VCaP (cell line): ENCODE results near the gene METTL5.

ENCODE experiments used
- H3K27ac ChIP-seq: fragments of 450-650 bp; 2 replicates; pipeline ENCODE4 v1.5.1; 2017
- CTCF ChIP-seq: fragments of 450-650 bp; conservative IDR thresholded peaks from 2 replicates; pipeline ENCODE4 v1.5.1; 2017; ENCODE audit warnings: mild to moderate bottlenecking, moderate library complexity

METTL5 gene

DNA sequence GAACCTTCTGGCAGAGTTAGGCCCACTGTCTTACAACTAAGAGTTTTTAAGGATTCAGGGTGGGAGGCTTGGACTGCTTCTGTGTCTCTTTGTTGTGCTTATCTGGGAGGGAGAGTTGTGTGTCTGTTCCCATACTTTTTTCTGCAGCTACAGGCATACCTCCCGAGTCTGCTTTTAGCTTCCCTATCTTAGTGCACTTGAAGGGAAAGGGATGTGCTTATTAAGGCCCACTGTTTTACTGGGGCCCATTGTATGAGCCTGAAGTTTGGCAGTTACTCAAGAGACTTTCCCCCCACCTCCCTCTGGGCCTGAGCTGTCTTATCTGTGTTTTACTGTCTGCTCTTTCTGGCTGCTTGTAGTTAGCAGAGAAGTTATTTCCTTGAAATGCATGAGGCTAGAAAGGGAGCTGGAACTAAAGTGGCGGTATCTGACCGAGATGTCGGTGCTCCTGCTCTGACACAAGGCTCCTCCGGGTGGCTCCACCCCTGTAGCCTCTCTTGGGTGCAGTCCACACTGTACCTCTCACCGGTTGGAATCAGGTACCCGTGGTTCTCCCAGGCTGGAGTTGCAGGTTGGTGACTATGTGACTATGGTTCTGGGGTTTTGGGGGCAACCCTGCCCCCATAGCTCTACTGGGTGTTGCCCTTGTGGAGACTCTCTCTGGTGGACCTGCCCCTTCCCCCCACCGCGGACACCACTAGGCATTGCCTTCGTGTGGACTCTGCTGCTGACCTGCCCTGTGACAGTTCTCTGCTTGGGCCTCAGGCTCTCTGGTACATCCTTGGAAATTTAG is 15.4 kb upstream of the METTL5 start:
- no peak for TF ChIP-seq CTCF
- H3K27ac ChIP-seq: no peak overlapping the region

GRCh38 chr2:169838743-169839489 is 14.2 kb upstream of the METTL5 start:
- no peak overlapping the region for H3K27ac ChIP-seq
- no peak for TF ChIP-seq CTCF

DNA sequence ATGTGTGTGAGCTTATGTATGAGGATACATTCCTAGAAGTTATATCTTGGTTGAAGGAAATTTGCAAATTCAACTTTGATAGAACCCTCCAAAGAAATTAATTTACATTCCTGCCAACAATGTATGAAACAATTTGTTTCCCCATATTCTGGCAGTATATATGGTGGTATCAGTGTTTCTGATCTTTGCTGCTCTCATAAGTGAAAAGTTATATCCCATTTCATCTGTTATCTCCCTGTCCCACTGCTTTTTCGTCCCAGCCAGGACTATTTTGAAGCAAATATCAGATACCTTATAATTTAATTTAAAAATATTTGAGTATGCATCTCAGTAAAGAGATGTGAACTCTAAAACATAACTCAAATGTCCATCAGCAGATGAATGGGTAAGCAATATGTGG is 9.7 kb upstream of the METTL5 start:
- H3K27ac ChIP-seq: no peak overlapping the region
- no peak for TF ChIP-seq CTCF

GRCh38 chr2:169828141-169828811 is 3.6 kb upstream of the METTL5 start:
- peak overlapping the region; percentile 91 for H3K27ac ChIP-seq
- no peak for TF ChIP-seq CTCF

DNA sequence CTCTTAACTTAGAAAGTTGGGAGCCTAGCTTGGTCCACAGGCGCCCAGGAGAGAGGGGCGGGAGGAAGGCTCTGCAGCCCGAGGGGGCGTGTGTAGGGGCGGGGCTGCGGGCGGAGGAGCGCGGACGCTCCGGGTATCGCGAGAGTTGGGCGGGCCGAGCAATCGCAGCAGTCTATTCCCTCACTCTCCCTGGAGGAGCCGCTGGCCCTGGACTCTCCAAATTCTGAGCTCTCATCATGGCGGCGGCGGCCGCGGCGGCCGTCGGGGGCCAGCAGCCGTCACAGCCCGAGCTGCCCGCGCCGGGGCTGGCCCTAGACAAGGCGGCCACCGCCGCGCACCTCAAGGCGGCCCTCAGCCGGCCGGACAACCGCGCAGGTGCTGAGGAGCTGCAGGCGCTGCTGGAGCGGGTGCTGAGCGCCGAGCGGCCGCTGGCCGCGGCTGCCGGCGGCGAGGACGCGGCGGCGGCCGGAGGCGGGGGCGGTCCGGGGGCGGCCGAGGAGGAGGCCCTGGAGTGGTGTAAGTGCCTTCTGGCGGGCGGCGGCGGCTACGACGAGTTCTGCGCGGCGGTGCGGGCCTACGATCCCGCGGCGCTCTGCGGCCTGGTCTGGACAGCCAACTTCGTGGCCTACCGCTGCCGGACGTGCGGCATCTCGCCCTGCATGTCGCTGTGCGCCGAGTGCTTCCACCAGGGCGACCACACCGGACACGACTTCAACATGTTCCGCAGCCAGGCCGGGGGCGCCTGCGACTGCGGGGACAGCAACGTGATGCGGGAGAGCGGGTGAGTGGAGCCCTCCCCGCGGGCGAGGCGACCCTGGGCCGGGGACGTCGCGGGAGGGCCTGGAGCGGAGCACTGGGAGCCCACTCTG is 2.8 kb upstream of the METTL5 start, which contains the start of gene UBR3:
UBR3 (plus strand) TSS at position 183 of the 869 bp plus-strand sequence; CDS start at position 237, 54 bp downstream.
- peak within 1 kb of the TSS; percentile 91 for H3K27ac ChIP-seq
- TF ChIP-seq CTCF: 0 out of 2 replicates have a peak, but pooled peaks have one; percentile 13

DNA sequence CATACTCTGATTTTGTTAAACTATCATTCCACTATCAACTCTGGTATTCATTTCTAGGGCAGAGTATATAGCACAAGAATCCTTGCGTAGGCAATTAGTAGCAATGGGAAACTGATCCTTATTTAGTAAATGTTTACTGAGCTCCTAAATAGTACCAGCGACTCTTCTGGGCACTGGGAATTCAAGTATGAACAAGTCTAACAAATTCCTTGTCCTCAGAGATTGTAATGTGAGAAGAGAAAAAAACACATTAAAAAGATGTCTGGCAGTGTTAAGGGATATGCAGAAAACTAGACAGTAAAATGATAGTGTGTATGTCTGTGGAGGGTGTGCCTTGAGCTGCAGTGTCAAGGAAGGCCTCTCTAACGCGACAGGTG is 721 bp downstream of the METTL5 start:
- no peak for TF ChIP-seq CTCF

More for the DNA sequence above, 721 bp downstream of the METTL5 start:
- H3K27ac ChIP-seq: peak overlapping the region; percentile 85
